Measurements from ENCODE around the gene VWA1.
"Not testable (repeated sequence)": the region's sequence is repeated elsewhere in the genome, so short reads cannot be mapped to it uniquely, and the experiment has no call there.

The VWA1 gene

GRCh38 chr1:1422465-1423244, 12.8 kb upstream of the VWA1 start:
- DNase-seq (ENCODE audit: low spot score): no peak

DNA sequence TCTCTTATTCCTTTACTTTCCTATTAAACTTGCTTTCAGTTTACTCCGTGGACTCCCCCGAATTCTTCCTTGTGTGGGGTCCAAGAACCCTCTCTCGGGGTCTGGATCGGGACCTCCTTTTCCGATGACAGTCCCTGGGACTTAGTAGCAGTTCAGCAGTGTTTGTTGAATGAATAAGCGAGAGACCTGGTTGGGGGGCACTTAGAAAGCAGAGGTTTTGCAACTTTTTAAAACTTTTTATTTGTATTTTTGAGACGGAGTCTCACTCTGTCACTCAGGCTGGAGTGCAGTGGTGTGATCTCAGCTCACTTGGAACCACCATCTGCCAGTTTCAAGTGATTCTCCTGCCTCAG, 12.3 kb upstream of the VWA1 start:
- DNase-seq (ENCODE audit: low spot score): no peak

GRCh38 chr1:1424707-1425106, 10.8 kb upstream of the VWA1 start:
- no peak for DNase-seq (ENCODE audit: low spot score)

- no peak for DNase-seq (ENCODE audit: low spot score)
Observed at GRCh38 chr1:1425426-1425752, 10.1 kb upstream of the VWA1 start.

DNA sequence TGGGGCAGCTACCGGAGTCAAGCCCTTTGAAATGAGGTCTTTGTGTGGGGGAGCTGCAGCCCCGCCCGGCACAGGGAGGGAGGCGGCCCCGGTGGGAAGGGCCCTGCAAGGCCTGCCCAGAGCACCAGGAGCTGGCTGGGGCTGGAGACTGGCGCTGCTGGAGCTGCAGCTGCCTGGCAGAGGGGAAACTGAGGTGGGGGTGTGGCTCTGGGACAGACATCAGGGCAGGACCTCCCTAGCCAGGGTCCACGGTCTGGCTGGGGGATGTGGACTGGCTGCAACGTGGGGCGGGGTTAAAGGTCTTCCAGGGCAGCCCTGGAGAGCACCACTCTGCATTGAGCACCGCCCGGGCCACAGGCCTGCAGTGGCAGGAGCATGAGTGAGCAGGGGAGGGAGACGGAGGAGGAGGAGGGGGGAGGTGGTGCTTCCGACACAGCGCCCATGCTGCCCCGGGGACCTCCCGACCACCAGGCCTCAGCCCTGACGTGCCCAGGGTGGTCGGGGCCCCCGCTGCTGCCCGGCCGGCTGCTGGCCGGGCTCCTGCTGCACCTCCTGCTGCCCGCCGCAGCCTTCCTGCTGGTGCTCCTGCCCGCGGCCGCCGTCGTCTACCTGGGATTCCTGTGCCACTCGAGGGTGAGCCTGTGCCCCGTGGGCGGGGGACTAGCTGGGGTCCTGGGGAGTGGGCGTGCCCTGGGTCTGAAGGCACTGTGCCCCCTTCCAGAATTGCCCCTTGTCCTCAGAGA, 9.6 kb upstream of the VWA1 start:
- DNase-seq (ENCODE audit: low spot score): no peak

DNA sequence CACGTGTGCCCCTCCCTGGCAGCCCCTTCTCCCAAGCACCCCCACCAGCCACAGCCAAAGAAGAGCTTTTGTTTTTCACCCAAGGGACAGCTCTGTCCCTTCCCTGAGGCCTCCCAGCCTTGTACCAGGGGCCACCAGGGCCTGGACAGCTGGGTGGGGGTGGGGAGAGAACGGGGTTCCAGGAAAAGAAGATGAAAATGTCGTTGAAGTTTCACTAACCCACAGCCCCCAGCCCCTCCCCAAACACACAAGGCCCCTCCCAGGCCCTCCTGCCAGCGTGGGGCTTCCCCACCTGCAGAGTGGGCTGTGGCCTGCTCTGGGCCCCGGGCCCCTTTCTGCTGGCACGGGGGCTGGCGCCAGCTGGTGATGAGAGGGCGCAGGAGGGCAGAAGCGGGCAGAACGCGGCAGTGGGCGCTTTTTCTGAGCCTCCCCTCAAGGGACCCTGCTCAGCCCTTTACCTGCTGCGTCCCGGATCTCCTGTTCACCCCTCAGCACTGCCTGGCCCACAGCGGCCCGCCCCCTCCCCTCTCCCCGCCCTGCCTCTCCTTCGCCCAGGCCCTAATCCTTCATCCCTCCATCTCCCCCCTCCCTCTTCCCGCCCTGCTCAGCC, 8.9 kb upstream of the VWA1 start:
- DNase-seq (ENCODE audit: low spot score): no peak

DNA sequence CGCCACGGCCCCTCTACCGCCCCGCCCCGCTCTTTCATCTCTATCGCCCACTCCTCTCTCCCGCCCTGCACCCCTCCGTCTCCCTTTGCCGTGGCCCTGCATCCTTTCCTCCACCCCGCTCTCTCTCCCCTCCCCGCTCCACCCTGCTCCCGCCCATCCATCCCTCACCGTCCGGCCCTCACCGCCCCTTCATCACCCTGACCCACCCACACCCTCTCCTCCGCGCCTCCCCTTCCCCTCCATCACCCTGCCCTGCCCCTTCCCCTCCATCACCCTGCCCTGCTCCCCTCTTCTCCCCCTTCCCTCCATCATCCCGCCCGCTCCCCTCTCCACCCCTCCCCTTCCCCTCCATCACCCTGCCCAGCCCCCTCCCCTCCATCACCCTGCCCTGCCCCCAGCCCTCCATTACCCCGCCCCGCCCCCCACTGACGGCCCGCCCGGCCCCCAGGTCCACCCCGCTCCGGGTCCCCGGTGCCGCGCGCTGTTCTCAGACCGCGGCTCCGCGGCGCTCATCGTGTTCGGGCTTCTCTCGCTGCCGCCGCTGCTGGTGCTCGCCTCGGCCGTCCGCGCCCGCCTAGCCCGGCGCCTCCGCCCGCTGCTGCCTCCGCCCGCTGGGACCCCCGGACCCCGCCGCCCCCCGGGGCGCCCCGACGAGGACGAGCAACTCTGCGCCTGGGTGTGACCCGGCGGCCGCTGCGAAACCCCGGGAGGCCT, 8.2 kb upstream of the VWA1 start:
- DNase-seq (ENCODE audit: low spot score): peak; percentile 72

DNA sequence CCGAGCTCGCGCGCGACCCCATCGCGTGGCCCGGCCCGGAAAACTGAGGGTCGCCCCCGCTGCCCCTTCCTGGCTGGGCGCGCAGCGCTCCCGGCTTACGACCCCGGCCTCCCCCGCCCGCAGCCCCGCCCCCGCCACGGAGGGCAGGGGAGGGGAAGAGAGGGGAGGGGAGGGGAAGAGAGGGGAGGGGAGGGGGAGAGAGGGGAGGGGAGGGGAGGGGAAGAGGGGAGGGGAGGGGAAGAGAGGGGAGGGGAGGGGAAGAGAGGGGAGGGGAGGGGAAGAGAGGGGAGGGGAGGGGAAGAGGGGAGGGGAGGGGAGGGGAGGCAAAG, 7.7 kb upstream of the VWA1 start:
- no peak for DNase-seq (ENCODE audit: low spot score)

DNA sequence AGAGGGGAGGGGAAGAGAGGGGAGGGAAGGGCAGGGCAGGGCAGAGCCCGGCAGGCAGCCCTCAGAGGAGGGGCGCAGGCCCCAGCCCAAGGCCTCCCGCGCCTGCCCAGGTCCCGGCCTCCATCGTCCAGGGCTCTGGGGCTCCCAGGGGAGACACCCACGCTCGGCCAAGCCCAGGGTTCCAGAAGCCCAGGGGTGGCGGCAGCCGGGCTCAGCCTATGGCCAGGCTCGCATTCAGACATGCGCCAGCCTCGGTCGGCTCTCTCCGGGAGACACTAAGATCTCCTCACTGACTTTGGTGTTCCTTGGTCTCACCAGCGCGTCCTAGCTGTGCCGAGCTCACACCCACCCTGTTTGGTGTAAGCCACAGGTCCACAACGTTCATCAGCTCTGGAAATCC, 7.3 kb upstream of the VWA1 start:
- no peak for DNase-seq (ENCODE audit: low spot score)

GRCh38 chr1:1428967-1429366, 6.5 kb upstream of the VWA1 start:
- DNase-seq (ENCODE audit: low spot score): not testable (repeated sequence)

DNA sequence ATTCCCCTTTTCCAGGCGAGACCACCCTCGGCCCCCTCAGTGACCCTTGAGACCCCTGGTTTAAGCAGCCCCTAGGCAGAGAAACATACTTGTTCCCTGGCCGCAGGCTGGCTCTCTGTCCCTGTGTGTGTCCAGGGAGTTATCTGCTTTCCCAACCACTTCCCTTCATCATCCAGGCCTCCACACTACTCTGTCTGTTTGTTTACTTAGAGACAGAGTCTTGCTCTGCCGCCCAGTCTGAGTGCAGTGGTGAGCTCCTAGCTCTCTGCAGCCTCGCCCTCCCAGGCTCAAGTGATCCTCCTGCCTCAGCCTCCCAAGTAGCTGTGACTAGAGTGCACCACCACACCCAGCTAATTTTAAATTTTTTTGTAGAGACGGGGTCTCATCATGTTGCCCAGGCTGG, 5.8 kb upstream of the VWA1 start:
- peak; percentile 71 for DNase-seq (ENCODE audit: low spot score)

DNA sequence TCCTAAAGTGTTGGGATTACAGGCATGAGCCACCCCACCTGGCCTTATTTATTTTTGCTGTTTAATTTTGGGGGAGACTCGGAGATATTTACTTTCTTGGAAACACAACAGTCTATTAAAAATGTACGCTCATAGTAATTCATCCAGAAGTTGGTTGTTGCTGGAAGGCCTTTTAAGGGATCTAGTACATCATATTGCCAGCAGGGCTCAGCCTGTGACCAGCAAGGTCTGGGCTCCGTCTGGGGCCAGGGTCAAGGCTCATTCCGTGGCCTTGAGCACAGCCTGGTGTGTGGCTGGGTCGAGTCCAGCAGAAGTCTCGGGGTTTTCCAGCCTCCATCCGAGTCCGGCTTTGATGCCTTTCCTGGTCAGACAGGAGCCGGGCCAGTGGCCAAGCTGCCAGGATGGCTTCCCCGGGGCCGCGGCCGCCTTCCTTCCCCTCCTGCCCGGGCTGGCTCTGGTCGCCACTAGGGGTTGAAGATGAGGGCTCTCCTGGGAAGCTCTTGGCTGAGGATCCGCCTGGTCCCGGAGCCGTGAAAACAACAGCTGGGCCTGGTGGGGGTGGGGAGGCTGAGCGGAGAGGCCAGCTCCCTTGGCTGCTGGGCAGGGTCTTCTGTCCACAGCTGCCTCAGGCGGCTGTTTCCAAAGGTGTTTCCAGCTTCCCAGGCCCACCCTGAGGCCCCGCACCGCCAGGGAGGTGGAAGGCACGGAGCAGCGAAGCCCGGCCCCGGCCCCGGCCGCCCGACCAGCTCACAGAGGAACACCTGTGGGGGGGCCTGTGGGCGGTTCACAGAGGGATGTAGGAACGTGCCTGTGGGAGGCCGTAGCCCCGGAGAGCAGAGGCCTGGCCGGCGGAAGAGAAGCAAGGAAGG, 5.1 kb upstream of the VWA1 start:
- DNase-seq (ENCODE audit: low spot score): peak; percentile 87

GRCh38 chr1:1430992-1431844, 4.3 kb upstream of the VWA1 start:
- DNase-seq (ENCODE audit: low spot score): peak; percentile 13

DNA sequence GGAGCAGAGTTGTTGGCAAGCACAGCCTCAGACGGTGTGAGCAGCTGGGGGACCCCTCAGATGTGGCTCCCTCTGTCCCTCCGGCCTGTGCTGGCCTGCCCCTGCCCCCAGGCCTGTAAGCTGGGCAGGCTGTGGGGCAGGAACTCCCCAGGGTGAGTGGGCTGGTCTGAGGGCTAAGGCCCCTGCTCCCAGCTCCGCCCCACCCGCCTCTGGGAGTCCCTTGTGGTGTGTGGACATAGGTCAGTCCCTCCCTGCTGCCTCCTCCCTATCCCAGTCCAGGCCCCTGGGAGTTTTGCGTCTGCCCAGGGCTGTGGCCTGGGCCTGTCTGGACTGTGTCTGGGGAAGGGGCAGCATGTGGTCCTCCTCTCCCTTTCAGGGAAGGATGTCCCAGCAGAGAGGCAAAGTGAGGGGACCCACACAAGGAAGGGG, 3.6 kb upstream of the VWA1 start:
- peak; percentile 43 for DNase-seq (ENCODE audit: low spot score)

- DNase-seq (ENCODE audit: low spot score): peak; percentile 18
Observed at GRCh38 chr1:1432274-1432950, 3.1 kb upstream of the VWA1 start.

DNA sequence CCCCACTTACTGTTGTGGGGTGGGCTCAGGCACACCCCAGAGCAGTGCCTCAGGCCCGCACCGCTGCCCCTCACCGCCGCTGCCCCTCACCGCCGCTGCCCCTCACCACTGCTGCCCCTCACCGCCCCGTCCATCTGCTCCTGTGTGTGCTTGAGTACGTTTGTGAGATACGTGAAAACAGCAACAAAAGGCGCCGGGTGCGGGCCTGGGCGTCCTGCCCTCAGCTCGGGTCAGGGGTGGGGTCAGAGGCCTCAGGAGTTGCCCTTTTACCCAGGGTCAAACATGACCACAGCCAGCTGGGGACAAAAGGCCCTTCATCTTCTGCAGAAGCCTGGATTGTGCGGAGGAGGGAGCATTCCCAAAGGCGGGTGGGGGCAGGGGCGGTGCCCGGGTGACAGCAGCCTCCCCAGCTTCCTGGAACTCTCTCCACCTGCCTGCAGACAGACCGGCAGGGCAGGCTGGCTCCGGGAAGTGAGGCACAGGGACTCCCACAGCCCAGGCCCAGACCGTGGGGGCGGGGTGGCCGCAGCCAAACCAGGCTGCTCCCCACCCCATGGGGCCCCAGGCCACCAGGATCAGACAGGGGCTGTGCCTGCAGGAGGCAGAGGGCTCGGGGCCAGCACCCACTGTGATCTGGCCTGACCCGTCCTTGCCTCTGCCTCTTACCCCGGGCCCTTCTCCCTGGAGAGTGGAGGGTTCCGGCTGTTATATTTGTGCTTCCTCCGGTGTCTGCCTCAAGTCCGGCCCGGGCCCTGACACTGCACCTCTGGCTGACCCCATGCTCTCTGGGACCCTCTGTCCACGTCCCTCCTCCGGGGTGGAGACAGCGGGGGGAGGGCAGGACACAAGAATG, 2.3 kb upstream of the VWA1 start:
- peak; percentile 27 for DNase-seq (ENCODE audit: low spot score)

DNA sequence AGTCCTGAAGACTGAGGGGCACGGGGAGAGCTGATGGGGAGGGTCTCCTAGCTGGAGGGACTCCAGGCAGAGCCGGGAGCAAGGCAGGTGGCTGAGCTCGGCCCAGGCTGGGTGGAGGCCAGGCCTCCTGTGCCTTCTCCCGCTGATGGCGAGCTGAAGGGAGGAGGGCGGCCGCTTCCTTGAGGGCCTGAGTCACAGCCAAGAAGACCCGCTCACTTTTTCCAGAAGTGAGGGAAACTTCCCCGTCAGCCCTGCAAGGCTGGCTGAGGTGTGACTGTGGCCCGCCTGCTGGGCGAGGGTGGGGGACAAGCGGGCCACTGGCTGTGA, 1.7 kb upstream of the VWA1 start:
- peak; percentile 62 for DNase-seq (ENCODE audit: low spot score)

GRCh38 chr1:1434131-1434823, 1.2 kb upstream of the VWA1 start:
- peak; percentile 24 for DNase-seq (ENCODE audit: low spot score)

GRCh38 chr1:1434824-1435105, 725 bp upstream of the VWA1 start:
- DNase-seq (ENCODE audit: low spot score): peak; percentile 18
